M059J (cell line): ENCODE data around the gene PDE5A. TPM values are rescaled to one million over a fixed set of nuclear protein-coding genes. Genes with fewer than 3 reads are reported as not detected.
"Not testable (repeated sequence)": the region's sequence is repeated elsewhere in the genome, so short reads cannot be mapped to it uniquely, and the experiment has no call there.

Experiments
- DNase-seq: peaks from one replicate; pipeline ENCODE4 v3.0.0-alpha.2; 2012; ENCODE audit warnings: low read depth
- total RNA-seq: library from RNA; depleted of rRNA; stranded (reverse); fragments of >200 nt; shearing (Covaris generic); gene quantifications from 2 replicates; pipeline ENCODE4 v1.2.3, GENCODE V29; 2014

PDE5A gene
- total RNA-seq, 1 experiment from 2014 or later, result 51.5 TPM

DNA sequence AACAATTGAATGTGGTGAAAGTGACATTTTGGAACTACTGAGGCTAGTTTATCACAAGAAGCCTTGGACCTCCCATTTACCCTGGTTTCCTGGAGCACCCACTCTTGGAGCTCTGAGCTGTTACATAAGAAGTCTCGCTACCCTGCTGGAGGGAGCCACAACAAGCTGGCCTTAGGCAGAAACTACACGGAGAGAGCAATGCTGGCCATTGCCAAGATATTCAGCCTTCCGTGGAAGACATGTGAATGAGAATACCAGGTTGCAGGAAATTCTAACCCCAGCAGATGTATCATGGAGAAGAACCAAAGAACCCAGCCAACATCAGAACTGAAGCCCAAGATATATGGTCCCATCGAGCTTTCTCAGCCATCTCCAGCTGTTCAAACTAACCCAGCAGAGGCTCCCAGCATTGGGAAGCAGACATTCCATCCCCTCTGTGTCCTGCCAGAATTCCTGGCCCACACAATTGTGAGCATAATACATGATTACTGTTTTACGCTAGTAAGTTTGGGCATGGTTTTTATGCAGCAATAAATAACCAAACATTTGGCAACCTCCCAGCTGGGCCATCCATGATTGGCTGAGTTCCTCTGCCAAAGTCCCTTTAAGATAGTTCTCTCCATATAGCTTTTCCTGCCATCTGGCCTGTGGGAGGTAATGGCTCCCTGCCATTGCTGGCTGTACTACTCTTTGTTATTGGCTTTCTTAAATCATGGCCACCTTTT lies 17.9 kb upstream of the PDE5A start:
- no peak for DNase-seq

DNA sequence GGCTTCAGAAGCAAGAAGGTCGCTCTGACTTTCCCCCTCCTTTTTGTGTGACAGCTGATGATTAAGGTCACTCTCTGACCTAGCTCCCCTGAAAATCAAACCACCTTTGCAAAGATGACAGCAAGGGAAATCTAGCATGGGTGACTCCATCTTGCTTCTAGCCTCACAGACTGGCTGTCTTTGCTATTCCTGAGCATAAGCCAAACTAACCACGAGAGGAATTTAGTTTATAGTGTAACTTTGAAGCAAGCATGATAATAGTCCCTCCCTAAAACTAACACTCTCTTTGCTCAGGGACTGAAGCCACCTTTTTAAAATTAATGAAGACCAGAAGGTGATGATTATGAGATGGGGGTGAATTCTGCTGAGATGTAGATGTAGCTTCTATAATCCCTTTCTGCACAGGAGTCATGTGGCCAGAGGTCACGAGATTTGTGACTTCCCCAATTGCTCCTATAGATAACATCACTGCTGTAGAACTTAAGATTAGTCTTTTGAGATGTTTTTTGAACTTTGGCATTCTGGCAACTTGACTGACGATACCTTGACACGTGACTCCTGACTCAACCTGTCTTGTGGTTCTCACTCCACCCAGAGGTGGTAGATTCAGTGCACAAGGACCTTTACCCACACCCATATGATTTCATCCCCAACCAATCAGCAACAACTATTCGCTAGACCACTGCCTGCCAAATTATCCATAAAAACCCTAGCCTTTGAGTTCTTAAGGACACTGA lies 14.9 kb upstream of the PDE5A start:
- DNase-seq, result peak; percentile 12

- DNase-seq, result no peak
These were observed 13.2 kb upstream of the PDE5A start for GRCh38 chr4:119641765-119642164.

DNA sequence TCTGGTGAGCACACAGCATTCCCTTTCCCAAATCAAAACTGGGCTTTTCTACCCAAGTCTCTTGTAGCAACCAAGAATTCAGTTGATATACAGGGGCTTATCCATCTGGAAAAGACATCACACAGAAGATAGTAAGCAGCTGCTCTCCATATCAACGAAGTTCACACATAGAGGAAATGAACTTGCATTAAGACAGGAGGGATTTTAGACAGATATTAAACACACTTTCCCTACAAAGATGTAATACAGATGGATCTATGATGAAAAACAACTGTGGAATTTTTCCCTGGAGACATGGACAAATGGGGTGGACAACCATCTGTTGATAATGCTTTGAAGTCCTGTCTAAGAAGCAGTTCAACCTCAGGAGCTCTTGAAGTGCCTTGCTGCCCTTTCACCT lies 9.8 kb upstream of the PDE5A start:
- no peak for DNase-seq

DNA sequence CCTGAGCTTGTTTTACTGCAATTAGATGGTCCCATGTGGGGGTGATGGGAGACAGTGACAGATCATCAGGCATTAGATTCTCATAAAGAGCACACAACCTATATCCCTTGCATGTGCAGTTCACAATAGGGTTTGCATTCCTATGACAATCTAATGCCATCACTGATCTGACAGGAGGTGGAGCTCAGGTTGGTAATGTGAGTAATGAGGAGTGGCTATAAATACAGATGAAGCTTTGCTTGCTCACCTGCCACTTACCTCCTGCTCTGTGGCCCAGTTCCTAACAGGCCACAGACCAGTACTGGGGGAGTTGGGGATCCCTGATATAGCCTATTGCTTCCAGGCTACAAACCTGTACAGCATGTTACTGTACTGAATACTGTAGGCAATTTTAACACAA lies 8.2 kb upstream of the PDE5A start:
- not testable (repeated sequence) for DNase-seq

DNA sequence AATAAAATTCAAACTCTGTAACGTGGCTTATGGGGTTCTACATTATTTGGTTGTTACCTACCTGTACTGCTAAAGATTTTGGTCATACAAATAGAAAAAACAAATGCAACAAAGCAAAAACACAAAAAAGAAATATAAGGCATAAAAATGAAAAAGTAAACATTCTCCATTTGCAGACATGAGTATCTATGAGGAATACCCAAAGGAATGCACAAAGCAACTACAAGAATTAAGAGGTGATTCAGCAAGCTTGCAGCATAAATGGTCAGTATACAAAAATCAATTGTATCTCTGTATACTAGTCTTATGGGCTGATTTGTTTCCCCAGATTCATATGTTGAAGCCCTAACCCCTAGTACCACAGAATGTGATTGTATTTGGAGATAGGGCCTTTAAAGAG lies 3.6 kb upstream of the PDE5A start:
- peak; percentile 53 for DNase-seq

- DNase-seq, result no peak
These were observed 503 bp upstream of the PDE5A start for GRCh38 chr4:119629142-119629471.

GRCh38 chr4:119627267-119628255 lies 1.0 kb downstream of the PDE5A start:
- DNase-seq, result peak; percentile 76

- no peak for DNase-seq
These were observed 1.7 kb downstream of the PDE5A start for GRCh38 chr4:119626943-119627266.

DNA sequence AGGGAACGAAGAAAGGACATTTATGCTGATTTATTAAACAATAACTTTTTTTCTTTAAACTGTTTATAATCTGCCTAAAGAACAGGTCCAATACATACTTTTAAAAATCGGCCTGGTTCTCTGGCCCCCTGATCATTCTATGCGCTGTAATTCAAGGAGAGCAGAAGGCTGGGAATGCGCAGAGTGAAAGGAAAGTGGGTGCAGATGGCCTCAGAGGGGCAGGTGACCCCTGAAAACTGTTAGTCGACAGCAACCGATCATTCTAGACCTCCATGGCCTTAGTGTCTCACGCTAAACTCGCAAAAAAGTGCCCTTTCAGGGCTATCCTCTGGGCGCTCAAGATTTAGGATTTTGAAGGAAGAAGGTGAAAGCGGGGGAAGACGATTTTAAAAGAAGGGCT lies 2.2 kb downstream of the PDE5A start:
- no peak for DNase-seq

GRCh38 chr4:119625761-119626160 lies 2.8 kb downstream of the PDE5A start:
- DNase-seq, result no peak

DNA sequence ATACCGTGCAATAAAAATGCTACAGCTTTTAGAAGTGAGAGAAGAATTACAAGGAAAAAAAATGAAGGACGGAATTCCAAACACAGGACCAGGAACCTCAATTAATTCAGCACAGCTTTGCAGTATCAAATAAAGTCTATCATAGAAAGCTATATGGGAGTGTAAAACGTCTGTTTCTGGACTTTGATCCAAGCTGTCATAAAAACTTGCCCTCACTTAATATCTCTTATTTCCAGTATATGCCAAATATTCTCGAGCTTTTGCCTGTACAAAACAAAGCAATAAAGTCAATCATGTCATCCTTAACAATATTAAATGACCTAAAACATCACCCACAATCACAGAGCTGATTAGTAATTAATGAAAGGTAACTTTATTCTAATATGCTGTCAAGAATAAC lies 4.2 kb downstream of the PDE5A start:
- DNase-seq, result no peak

- DNase-seq, result peak; percentile 70
These were observed 5.6 kb downstream of the PDE5A start for GRCh38 chr4:119623025-119623424.

- no peak for DNase-seq
These were observed 13.4 kb downstream of the PDE5A start for GRCh38 chr4:119615068-119615719.

- DNase-seq, result no peak
These were observed 24.3 kb downstream of the PDE5A start for GRCh38 chr4:119604266-119604665.

- DNase-seq, result no peak
These were observed 26.2 kb downstream of the PDE5A start for GRCh38 chr4:119602366-119602765.

- DNase-seq, result peak; percentile 10
These were observed 30.1 kb downstream of the PDE5A start for GRCh38 chr4:119598521-119598920.

DNA sequence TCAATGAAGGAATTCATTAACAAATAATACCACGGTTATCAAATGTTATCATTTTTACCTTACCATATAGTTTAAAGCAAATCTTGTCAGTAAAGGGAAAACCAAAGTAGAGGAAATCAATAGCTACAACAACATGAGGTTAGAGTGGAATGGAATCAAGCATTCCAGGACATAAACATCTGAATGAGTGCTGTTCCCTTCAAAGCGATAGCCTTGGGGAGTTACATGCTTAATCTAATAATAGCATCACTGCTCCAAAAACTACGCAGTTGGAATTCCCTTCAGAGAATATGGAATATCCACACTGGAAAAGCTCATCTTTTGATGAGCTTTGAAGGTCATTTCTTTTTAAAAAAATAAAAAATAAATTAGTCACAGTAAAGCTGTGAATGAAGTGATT lies 31.2 kb downstream of the PDE5A start:
- no peak for DNase-seq

DNA sequence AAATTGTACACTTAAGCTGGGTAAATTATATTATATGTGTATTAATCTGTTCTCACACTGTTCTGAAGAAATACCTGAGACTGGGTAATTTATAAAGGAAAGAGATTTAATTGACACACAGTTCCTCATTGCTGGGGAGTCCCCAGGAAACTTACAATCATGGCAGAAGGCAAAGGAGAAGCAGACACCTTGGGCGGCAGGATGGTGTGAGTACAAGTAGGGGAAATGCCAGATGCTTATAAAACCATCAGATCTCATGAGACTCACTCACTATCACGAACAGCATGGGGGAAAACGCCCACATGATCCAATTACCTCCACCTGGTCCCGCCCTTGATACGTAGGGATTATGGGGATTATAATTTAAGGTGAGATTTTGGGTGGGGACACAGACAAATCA lies 34.9 kb downstream of the PDE5A start:
- DNase-seq, result no peak

DNA sequence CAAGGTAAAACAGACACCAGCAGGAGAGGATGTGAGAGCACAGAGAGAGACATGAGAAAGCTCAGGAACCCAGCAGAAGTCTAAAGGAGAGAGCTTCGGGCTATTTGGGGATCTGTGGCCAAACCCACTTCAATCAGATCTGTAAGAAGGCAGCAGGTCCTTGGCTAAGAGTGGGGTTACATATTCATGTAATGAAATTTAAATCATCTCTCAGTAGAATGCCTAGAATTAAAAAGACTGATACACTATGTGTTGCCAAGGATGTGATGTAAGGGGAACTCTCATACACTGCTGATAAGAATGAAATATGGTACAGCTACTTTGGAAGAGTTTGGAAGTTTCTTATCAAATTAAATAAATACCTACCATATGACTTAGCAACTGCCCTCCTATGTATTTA lies 35.8 kb downstream of the PDE5A start:
- DNase-seq, result no peak

DNA sequence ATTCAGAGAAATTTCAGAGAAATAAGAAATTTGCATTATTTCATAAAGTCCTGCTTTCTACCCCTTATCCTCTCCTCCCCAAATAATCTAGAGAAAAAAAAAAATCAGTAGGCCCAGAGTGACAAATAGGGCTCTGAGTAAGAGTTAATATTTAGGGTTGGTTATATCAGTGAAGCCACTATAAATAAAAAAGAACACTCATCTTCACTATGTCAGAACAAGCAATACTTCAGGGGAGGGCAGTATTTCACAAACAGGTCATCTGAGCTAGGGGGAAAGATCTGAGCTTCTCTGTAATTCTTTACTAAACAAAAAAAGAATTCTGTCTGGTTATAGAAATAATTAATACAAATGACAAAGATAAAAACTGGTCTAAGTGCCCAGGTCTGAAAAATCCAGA lies 39.4 kb downstream of the PDE5A start:
- DNase-seq, result peak; percentile 6

DNA sequence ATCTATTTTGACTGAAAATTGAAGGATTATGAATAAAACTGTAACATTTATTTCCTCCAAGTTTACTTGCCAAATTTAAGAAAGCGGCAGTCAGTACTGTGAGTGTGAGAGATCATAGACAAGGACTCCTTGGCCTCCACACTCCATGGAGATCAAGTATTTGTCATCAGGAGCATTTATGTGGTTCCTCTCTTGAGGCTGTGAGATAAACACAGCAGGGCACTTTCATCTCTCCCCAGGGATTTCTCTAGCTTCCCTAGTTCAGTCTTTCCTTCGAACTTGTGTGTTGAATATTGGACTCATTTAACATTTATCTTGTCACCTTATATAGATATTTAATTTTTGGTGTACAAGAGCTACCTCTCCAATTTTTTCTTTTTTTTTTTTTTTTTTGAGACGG lies 40.8 kb downstream of the PDE5A start:
- no peak for DNase-seq
